ENCODE results near the gene LYZ.

Gene LYZ

GRCh38 chr12:69339999-69340398, 8.2 kb upstream of the LYZ start:
- no peak for DNase-seq (ENCODE audit: low read depth)
- TF ChIP-seq, protein P1, sequence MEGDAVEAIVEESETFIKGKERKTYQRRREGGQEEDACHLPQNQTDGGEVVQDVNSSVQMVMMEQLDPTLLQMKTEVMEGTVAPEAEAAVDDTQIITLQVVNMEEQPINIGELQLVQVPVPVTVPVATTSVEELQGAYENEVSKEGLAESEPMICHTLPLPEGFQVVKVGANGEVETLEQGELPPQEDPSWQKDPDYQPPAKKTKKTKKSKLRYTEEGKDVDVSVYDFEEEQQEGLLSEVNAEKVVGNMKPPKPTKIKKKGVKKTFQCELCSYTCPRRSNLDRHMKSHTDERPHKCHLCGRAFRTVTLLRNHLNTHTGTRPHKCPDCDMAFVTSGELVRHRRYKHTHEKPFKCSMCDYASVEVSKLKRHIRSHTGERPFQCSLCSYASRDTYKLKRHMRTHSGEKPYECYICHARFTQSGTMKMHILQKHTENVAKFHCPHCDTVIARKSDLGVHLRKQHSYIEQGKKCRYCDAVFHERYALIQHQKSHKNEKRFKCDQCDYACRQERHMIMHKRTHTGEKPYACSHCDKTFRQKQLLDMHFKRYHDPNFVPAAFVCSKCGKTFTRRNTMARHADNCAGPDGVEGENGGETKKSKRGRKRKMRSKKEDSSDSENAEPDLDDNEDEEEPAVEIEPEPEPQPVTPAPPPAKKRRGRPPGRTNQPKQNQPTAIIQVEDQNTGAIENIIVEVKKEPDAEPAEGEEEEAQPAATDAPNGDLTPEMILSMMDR (IDR thresholded peaks at IDR 0.05; ENCODE audit: insufficient read depth, low read depth, low read length, missing control alignments) = no peak
- no peak overlapping the region for H3K4me3 ChIP-seq (ENCODE audit: low read depth, low read length)

GRCh38 chr12:69341328-69341727, 6.9 kb upstream of the LYZ start:
- TF ChIP-seq, protein P1 (IDR thresholded peaks at IDR 0.05; ENCODE audit: insufficient read depth, low read depth, low read length, missing control alignments) = no peak
- H3K4me3 ChIP-seq (ENCODE audit: low read depth, low read length) = no peak overlapping the region
- no peak for DNase-seq (ENCODE audit: low read depth)

DNA sequence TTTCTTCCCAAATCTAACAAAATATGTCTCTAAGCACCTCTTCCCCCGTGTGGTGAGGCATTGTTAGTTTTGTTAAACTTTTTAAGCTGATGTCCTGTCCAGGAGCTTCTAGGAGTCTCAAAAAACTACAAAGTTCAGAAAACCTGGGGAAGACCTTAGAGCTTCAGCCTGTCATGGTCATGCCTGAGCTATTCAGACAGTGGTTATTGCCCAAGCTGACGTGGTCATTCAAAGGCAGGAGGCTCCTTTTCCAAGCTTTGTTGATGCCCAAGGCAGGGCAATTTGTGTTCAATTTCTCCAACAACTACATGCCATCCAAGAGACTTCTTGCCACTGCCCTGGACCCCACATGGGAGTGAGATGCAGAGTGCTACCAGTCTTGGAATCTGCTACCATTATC, 5.8 kb upstream of the LYZ start:
- no peak overlapping the region for H3K4me3 ChIP-seq (ENCODE audit: low read depth, low read length)
- no peak for DNase-seq (ENCODE audit: low read depth)
- TF ChIP-seq, protein P1 (IDR thresholded peaks at IDR 0.05; ENCODE audit: insufficient read depth, low read depth, low read length, missing control alignments) = no peak

- TF ChIP-seq, protein P1 (IDR thresholded peaks at IDR 0.05; ENCODE audit: insufficient read depth, low read depth, low read length, missing control alignments) = no peak
- no peak for DNase-seq (ENCODE audit: low read depth)
- H3K4me3 ChIP-seq (ENCODE audit: low read depth, low read length) = no peak overlapping the region
These were observed 4.8 kb upstream of the LYZ start for GRCh38 chr12:69343357-69343756.

DNA sequence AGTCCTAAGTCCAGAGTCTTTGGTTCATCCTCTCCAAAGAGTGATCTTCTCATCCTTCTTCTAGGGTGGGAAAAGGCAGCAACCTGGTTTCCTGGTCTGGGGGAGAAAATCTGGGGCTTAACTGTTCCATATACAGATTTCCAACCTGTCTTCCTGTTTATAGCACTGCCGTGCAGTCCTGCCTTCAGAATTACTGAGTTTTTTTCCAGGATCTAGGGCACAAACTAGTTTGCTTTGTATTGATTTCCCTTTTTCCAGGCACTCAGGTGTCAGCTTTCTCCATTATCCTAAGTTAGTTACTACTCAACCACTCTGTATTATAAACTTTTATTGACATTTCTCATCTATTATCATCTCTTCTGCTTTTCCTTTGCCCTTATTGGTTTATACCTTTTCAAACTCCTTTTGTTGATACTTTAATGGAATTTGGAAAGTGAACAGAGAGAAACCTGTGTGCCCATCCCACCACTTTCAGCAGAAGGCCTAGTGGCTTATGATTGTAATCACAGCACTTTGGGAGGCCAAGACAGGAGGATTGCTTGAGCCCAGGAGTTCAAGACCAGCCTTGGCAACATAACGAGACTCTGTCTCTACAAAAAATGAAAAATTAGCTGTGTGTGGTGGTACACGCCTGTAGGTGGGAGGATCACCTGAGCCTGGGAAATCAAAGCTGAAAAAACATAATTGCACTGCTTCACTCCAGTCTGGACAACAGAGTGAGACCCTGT, 4.1 kb upstream of the LYZ start:
- TF ChIP-seq, protein P1 (IDR thresholded peaks at IDR 0.05; ENCODE audit: insufficient read depth, low read depth, low read length, missing control alignments) = no peak
- no peak for DNase-seq (ENCODE audit: low read depth)
- H3K4me3 ChIP-seq (ENCODE audit: low read depth, low read length) = no peak overlapping the region

GRCh38 chr12:69345077-69345476, 3.1 kb upstream of the LYZ start:
- TF ChIP-seq, protein P1 (IDR thresholded peaks at IDR 0.05; ENCODE audit: insufficient read depth, low read depth, low read length, missing control alignments) = no peak
- no peak overlapping the region for H3K4me3 ChIP-seq (ENCODE audit: low read depth, low read length)
- DNase-seq (ENCODE audit: low read depth) = no peak

DNA sequence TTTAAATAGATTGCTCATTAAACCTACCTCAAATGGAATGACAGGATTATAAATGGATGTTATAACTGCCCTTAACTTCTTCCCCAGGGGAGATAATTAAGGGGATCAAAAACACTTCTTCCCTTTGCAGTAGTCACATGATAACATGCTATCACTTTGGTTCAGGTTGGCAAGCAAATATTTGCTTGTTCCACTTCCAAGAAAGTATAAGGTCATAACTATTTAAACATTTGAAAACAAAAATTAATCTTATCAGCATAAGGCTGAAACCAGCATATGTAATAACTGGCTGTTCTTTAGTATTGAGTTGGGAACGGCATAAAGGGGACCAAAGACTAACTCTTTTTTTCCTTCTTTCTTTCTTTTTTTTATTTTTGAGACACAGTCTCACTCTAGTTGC, 2.4 kb upstream of the LYZ start:
- no peak overlapping the region for H3K4me3 ChIP-seq (ENCODE audit: low read depth, low read length)
- no peak for DNase-seq (ENCODE audit: low read depth)
- TF ChIP-seq, protein P1 (IDR thresholded peaks at IDR 0.05; ENCODE audit: insufficient read depth, low read depth, low read length, missing control alignments) = no peak

Measured in GM12865 (cell line).